GM18951 (cell line): ENCODE results near the gene RTL5.

Experiments used
- POLR2A ChIP-seq: IDR thresholded peaks from 4 replicates; pipeline ENCODE4 v1.6.1; 2011; ENCODE audit warnings: mild to moderate bottlenecking; ENCODE audit not compliant: insufficient read length, insufficient read depth; ENCODE audit errors: extremely low read depth
- in situ Hi-C: fragments of 300-500 bp; cut with MboI; formaldehyde crosslinking; loops from one replicate; pipeline ENCODE4 v1.12.0; 2022; ENCODE audit warnings: low sequenced_read_pairs, mixed read lengths, inconsistent platforms; ENCODE audit not compliant: unreplicated experiment

The RTL5 gene

GRCh38 chrX:72089254-72089653, 42.5 kb downstream of the RTL5 start:
- in situ Hi-C loops: no loop called here
- no peak for TF ChIP-seq POLR2A

- in situ Hi-C loops: no loop called here
- no peak for TF ChIP-seq POLR2A
Measured at GRCh38 chrX:72088761-72089160, 43.0 kb downstream of the RTL5 start.

DNA sequence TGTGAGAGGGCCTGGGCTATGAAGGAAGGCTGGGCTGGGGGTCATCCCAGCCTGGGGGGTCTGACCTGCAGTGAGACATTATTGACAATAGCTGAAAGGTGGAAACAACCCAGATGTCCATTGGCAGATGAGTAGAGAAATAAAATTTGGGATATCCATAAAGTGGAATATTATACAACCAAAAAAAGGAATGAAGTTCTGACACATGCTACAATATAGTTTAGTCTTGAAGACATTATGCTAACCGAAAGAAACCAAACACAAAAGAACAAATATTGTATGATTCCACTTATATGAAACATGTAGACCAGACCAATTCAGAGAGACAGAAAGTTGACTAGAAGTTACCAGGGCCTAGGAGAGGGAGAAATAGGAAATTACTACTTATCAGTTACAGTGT, 44.7 kb downstream of the RTL5 start:
- no peak for TF ChIP-seq POLR2A
- in situ Hi-C loops: no loop called here

DNA sequence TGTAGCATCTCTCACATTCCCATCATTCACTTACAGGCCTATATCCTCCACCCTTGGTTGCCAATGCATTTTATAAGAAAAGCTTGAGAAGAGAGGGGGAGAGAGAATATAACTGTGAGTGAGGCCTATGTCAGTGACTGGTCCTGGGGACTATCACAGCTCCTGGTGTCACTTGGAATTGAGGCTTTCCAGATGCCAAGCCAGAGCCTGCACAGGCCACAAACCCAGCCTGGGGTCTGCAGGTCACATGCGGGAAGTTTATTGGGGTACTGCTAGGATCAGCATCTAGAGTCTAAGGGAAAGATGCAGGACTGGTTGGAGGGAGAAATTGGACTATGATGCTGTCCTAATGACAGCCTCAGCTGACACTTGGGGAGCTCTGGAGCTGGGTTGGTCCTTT, 47.6 kb downstream of the RTL5 start:
- TF ChIP-seq POLR2A: no peak
- in situ Hi-C loops: no loop called here

GRCh38 chrX:72083291-72083690, 48.4 kb downstream of the RTL5 start:
- no peak for TF ChIP-seq POLR2A
- in situ Hi-C loops: no loop called here

- no peak for TF ChIP-seq POLR2A
- in situ Hi-C loops: no loop called here
Measured at GRCh38 chrX:72081605-72082320, 50.0 kb downstream of the RTL5 start.

- in situ Hi-C loops: no loop called here
- TF ChIP-seq POLR2A: no peak
Measured at GRCh38 chrX:72080800-72081199, 50.9 kb downstream of the RTL5 start.

DNA sequence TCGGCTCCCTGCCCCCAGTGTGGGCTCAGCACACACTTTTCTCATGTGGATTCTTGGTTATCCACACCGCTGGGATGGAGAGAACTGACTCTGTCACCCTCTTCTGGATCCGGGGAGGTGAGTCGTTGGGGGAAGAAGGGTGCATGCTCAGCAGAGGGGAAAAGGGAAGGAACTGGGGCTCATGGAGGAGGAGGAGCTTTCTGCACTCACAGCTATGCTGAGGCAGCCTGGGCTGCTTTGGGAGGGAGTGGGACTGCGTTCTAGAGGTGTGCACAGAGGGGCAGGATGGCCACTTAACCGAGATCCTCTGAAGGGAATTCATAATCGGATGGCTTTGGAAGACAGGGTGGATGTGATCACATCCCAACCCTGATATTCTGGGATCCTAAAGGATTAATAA, 51.6 kb downstream of the RTL5 start:
- in situ Hi-C loops: no loop called here
- no peak for TF ChIP-seq POLR2A

- no peak for TF ChIP-seq POLR2A
- in situ Hi-C loops: no loop called here
Measured at GRCh38 chrX:72079607-72080006, 52.1 kb downstream of the RTL5 start.

DNA sequence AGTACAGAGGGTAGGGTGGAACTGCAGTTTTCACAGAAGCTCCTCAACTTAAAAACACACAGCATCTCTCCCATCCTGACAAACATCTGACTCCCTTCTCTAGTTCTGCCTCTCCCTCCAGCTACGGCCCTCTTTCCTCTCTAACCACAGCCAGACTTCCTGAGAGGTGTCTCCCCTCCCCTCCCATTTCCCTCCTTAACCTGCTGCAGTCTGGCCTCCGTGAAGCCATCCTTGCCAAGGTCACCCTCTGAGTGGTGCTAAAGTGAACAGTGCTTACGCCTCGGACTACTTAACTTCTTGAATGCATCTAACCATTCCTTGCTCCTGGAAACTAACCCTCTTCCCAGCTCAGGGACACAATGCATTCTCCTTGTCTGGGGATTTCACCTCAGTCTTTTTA, 53.3 kb downstream of the RTL5 start:
- in situ Hi-C loops: no loop called here
- no peak for TF ChIP-seq POLR2A
